H9 (cell line): ENCODE measurements around the gene CCDC187. TPM values are rescaled to one million over a fixed set of nuclear protein-coding genes. Genes with fewer than 3 reads are reported as not detected.

ENCODE experiments used
- DNase-seq: peaks from one replicate; pipeline ENCODE4 v3.0.0-alpha.2; 2017
- H2AFZ ChIP-seq: one replicate; pipeline ENCODE4 v1.6.1; 2013; ENCODE audit warnings: mild to moderate bottlenecking, low read length, control low read depth, moderate library complexity
- H2AK5ac ChIP-seq: 2 replicates; pipeline ENCODE4 v1.6.1; 2013; ENCODE audit warnings: low read length, control low read depth, mixed read lengths; ENCODE audit not compliant: insufficient read length
- H2BK120ac ChIP-seq: one replicate; pipeline ENCODE4 v1.6.1; 2013; ENCODE audit warnings: low read depth, mild to moderate bottlenecking, low read length, control low read depth, inconsistent platforms; ENCODE audit not compliant: poor library complexity, severe bottlenecking
- H2BK12ac ChIP-seq: 2 replicates; pipeline ENCODE4 v1.6.1; 2013; ENCODE audit warnings: low read length, control low read depth, mixed read lengths, low read depth; ENCODE audit not compliant: insufficient read length
- H2BK15ac ChIP-seq: 2 replicates; pipeline ENCODE4 v1.6.1; 2013; ENCODE audit warnings: low read depth, low read length, control low read depth
- H2BK20ac ChIP-seq: one replicate; pipeline ENCODE4 v1.6.1; 2013; ENCODE audit warnings: low read depth, mild to moderate bottlenecking, low read length, control low read depth, inconsistent platforms; ENCODE audit not compliant: poor library complexity, severe bottlenecking
- H2BK5ac ChIP-seq: 2 replicates; pipeline ENCODE4 v1.6.1; 2013; ENCODE audit warnings: low read length, control low read depth, mixed read lengths; ENCODE audit not compliant: insufficient read length
- H3K14ac ChIP-seq: 2 replicates; pipeline ENCODE4 v1.6.1; 2013; ENCODE audit warnings: low read length, control low read depth; ENCODE audit not compliant: insufficient read depth
- H3K18ac ChIP-seq: 2 replicates; pipeline ENCODE4 v1.6.1; 2013; ENCODE audit warnings: low read depth, mild to moderate bottlenecking, mixed read lengths, low read length, control low read depth; ENCODE audit not compliant: insufficient read length
- H3K23ac ChIP-seq: 2 replicates; pipeline ENCODE4 v1.6.1; 2013; ENCODE audit warnings: low read length, control low read depth, mixed read lengths, low read depth; ENCODE audit not compliant: insufficient read length
- H3K23me2 ChIP-seq: 2 replicates; pipeline ENCODE4 v1.6.1; 2013; ENCODE audit warnings: low read depth, mild to moderate bottlenecking, mixed read lengths, low read length, control low read depth; ENCODE audit not compliant: insufficient read length, poor library complexity, severe bottlenecking
- H3K27ac ChIP-seq: 2 replicates; pipeline ENCODE4 v1.5.1; 2013; ENCODE audit warnings: low read length, control low read depth, mixed read lengths, low read depth; ENCODE audit not compliant: insufficient read length
- H3K27me3 ChIP-seq: 2 replicates; pipeline ENCODE4 v1.6.1; 2013; ENCODE audit warnings: low read length, control low read depth, inconsistent platforms; ENCODE audit not compliant: insufficient read depth
- H3K4ac ChIP-seq: 2 replicates; pipeline ENCODE4 v1.6.1; 2013; ENCODE audit warnings: low read depth, mild to moderate bottlenecking, control low read depth, inconsistent platforms, low read length, moderate library complexity
- H3K4me1 ChIP-seq: 2 replicates; pipeline ENCODE4 v1.6.1; 2013; ENCODE audit warnings: low read length, control low read depth, inconsistent platforms; ENCODE audit not compliant: insufficient read depth
- H3K4me2 ChIP-seq: 2 replicates; pipeline ENCODE4 v1.6.1; 2013; ENCODE audit warnings: low read length, control low read depth, mixed read lengths; ENCODE audit not compliant: insufficient read length, insufficient read depth
- H3K56ac ChIP-seq: 2 replicates; pipeline ENCODE4 v1.6.1; 2013; ENCODE audit warnings: low read depth, mild to moderate bottlenecking, mixed read lengths, low read length, control low read depth; ENCODE audit not compliant: insufficient read length
- H3K79me1 ChIP-seq: 2 replicates; pipeline ENCODE4 v1.6.1; 2013; ENCODE audit warnings: low read depth, mild to moderate bottlenecking, moderate library complexity, low read length, control low read depth, inconsistent platforms; ENCODE audit not compliant: insufficient read depth, poor library complexity, severe bottlenecking
- H3K79me2 ChIP-seq: 2 replicates; pipeline ENCODE4 v1.6.1; 2013; ENCODE audit warnings: low read length, control low read depth, inconsistent platforms; ENCODE audit not compliant: insufficient read depth
- H3K9ac ChIP-seq: 2 replicates; pipeline ENCODE4 v1.6.1; 2013; ENCODE audit warnings: low read length, control low read depth, mixed read lengths; ENCODE audit not compliant: insufficient read length; ENCODE audit errors: extremely low read depth
- H3K9me3 ChIP-seq: one replicate; pipeline ENCODE4 v1.6.1; 2013; ENCODE audit warnings: low read depth, low read length, inconsistent platforms; ENCODE audit not compliant: control insufficient read depth
- H3T11ph ChIP-seq: one replicate; pipeline ENCODE4 v1.6.1; 2013; ENCODE audit warnings: mild to moderate bottlenecking, low read length, control low read depth, inconsistent platforms
- H4K20me1 ChIP-seq: one replicate; pipeline ENCODE4 v1.6.1; 2013; ENCODE audit not compliant: control insufficient read depth, insufficient read length, insufficient read depth
- H4K5ac ChIP-seq: 2 replicates; pipeline ENCODE4 v1.6.1; 2013; ENCODE audit warnings: low read depth, mild to moderate bottlenecking, mixed read lengths, low read length, control low read depth; ENCODE audit not compliant: insufficient read length
- H4K8ac ChIP-seq: replicated peaks from 2 replicates; pipeline ENCODE4 v1.6.1; 2013; ENCODE audit warnings: low read length, control low read depth, mixed read lengths, low read depth; ENCODE audit not compliant: insufficient read length
- H4K91ac ChIP-seq: 2 replicates; pipeline ENCODE4 v1.6.1; 2013; ENCODE audit warnings: low read depth, mild to moderate bottlenecking, moderate library complexity, mixed read lengths, low read length, control low read depth; ENCODE audit not compliant: insufficient read length
- H3K27ac Mint-ChIP-seq, 3 experiments: 2 replicates in 2 of 3; 3 replicates in 1 of 3; pipeline ENCODE4 v1.8.0; 2020 to 2021; ENCODE audit warnings: mixed read lengths in 3 of 3, mild to moderate bottlenecking in 1 of 3, moderate library complexity in 1 of 3
- H3K27me3 Mint-ChIP-seq: 2 replicates; pipeline ENCODE4 v1.8.0; 2021; ENCODE audit warnings: low read depth, mild to moderate bottlenecking, moderate library complexity, mixed read lengths
- H3K36me3 Mint-ChIP-seq, 3 experiments: 2 replicates in 2 of 3; 3 replicates in 1 of 3; pipeline ENCODE4 v1.8.0; 2020 to 2021; ENCODE audit warnings: low read depth in 3 of 3, mixed read lengths in 3 of 3; ENCODE audit not compliant: insufficient read depth in 1 of 3
- H3K4me1 Mint-ChIP-seq, 2 experiments: 2 replicates each; pipeline ENCODE4 v1.8.0; 2020; ENCODE audit warnings: mixed read lengths in 2 of 2
- H3K4me3 Mint-ChIP-seq, 2 experiments: 2 replicates in 1 of 2; 3 replicates in 1 of 2; pipeline ENCODE4 v1.8.0; 2020 to 2021; ENCODE audit warnings: mild to moderate bottlenecking in 2 of 2, mixed read lengths in 2 of 2, moderate library complexity in 1 of 2
- H3K9me3 Mint-ChIP-seq, 2 experiments: 2 replicates in 1 of 2; 3 replicates in 1 of 2; pipeline ENCODE4 v1.8.0; 2020; ENCODE audit warnings: mild to moderate bottlenecking in 2 of 2, mixed read lengths in 2 of 2, moderate library complexity in 1 of 2
- WGBS: extraction: QIAGEN DNeasy Blood & Tissue Kit; methylation state at CpG from one replicate; pipeline ENCODE4 v1.1.7; 2013; ENCODE audit warnings: missing lambda C conversion rate, low lambda C conversion rate, mixed read lengths; ENCODE audit not compliant: insufficient read length; ENCODE audit errors: extremely low coverage; 5-methylcytosine and 5-hydroxymethylcytosine counted together
- total RNA-seq: library from RNA; stranded (reverse); gene quantifications from 2 replicates; pipeline ENCODE4 v1.2.1, GENCODE V29; 2021
- TF ChIP-seq, protein P1 (sequence below): fragments of 200-600 bp; sonication (generic); conservative IDR thresholded peaks from 3 replicates; pipeline ENCODE4 v1.8.0; 2021; ENCODE audit warnings: antibody characterized with exemption, mild to moderate bottlenecking

The CCDC187 gene
- total RNA-seq, 1 experiment from 2014 or later = 0.07 TPM

DNA sequence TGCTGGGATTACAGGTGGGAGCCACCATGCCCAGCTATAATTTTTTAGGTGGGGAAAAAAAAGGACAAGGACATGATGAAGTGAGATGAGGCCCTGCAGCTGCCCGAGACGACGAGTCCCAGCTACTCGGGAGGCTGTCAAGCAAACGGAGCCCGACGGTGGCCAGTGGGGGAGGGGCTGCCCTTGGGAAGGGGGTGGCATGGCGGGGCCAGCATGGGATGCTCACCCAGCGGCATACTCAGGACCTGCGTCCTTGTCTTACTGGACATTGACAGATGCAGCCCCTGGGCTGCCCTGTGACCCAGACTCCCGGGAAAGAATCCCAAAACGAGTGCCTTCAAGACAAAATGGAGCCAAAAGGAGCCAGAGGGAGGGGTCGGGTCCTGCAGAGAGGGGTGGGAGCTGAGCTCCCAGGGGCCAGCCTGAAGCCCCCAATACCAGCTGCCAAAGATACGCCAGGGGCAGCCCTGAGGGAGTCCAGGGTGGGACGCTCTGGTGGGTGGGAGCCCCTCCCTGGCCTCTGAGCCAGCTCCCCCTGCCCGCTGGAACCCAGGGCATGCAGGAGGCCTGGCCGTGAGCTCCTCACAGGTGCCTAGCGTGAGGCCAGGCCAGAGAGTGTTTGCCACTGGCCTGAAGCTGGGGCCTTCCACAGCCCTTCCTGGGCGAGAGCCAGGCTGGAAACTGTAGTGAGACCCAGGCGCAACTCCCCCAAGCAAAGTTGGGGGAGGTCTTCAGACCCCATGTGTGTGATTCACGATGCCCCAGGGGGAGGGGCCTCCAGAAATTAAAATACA is 15.7 kb downstream of the CCDC187 start:
- H4K8ac ChIP-seq = no peak overlapping the region
- no peaks in the 10 kb centered on the region for H3K79me2 ChIP-seq
- TF ChIP-seq, protein P1, sequence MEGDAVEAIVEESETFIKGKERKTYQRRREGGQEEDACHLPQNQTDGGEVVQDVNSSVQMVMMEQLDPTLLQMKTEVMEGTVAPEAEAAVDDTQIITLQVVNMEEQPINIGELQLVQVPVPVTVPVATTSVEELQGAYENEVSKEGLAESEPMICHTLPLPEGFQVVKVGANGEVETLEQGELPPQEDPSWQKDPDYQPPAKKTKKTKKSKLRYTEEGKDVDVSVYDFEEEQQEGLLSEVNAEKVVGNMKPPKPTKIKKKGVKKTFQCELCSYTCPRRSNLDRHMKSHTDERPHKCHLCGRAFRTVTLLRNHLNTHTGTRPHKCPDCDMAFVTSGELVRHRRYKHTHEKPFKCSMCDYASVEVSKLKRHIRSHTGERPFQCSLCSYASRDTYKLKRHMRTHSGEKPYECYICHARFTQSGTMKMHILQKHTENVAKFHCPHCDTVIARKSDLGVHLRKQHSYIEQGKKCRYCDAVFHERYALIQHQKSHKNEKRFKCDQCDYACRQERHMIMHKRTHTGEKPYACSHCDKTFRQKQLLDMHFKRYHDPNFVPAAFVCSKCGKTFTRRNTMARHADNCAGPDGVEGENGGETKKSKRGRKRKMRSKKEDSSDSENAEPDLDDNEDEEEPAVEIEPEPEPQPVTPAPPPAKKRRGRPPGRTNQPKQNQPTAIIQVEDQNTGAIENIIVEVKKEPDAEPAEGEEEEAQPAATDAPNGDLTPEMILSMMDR = no peak
- no peak overlapping the region for H4K5ac ChIP-seq
- Mint-ChIP-seq H3K27me3 (peaks cover 6% of the 10 kb centered on the region), H3K4me3 (no peak overlapping the region), H3K36me3 (no peaks in the 10 kb centered on the region), H3K4me1 (peaks cover 4 to 5% of the 10 kb centered on the region in 2 experiments; a peak in 2 of 4 replicates), H3K27ac (peak overlapping the region in 1 of 3 experiments; percentile 55; a peak in 1 of 7 replicates), H3K9me3 (no peaks in the 10 kb centered on the region)
- H3K23me2 ChIP-seq = peaks cover 3% of the 10 kb centered on the region
- no peak overlapping the region for H2BK20ac ChIP-seq
- H3K9ac ChIP-seq = no peak overlapping the region
- H3K56ac ChIP-seq = no peak overlapping the region
- H3K9me3 ChIP-seq = peaks cover 4% of the 10 kb centered on the region
- WGBS = no CpG with 5 or more reads among the region's 21 CpGs
- no peak overlapping the region for H3K14ac ChIP-seq
- no peaks in the 10 kb centered on the region for H4K20me1 ChIP-seq
- H3T11ph ChIP-seq = no peak overlapping the region
- H2BK120ac ChIP-seq = no peak overlapping the region
- H2AK5ac ChIP-seq = no peak overlapping the region
- H4K91ac ChIP-seq = no peak overlapping the region
- no peaks in the 10 kb centered on the region for H3K4me1 ChIP-seq
- no peak for DNase-seq
- no peak overlapping the region for H3K4me2 ChIP-seq
- no peak overlapping the region for H2BK12ac ChIP-seq
- H3K18ac ChIP-seq = no peak overlapping the region
- H3K27ac ChIP-seq = no peak overlapping the region
- no peak overlapping the region for H3K23ac ChIP-seq
- H2BK15ac ChIP-seq = no peak overlapping the region
- H3K79me1 ChIP-seq = no peaks in the 10 kb centered on the region
- no peak overlapping the region for H2AFZ ChIP-seq
- no peak overlapping the region for H3K4ac ChIP-seq
- no peaks in the 10 kb centered on the region for H3K27me3 ChIP-seq
- H2BK5ac ChIP-seq = no peak overlapping the region
